ENCODE measurements around the gene KRT74. TPM values are rescaled to one million over a fixed set of nuclear protein-coding genes. Genes with fewer than 3 reads are reported as not detected.

The KRT74 gene
- total and polyA plus RNA-seq, 9 of the 15 experiments (the other 6 are each of a cell fraction or from before 2014, with no cell fraction given) = not detected

- FAIRE-seq = no peak
- Histone ChIP-seq H3K79me2 (ENCODE audit: control insufficient read depth, insufficient read depth, low read length) (no peaks in the 10 kb centered on the region), H3K4me3 (no peak overlapping the region), H3K36me3 (ENCODE audit: control insufficient read depth, insufficient read depth, low read length) (no peaks in the 10 kb centered on the region), H2AFZ (ENCODE audit: low read depth, low read length) (no peak overlapping the region), H3K9me1 (ENCODE audit: control insufficient read depth, insufficient read depth, low read length) (no peaks in the 10 kb centered on the region), H4K20me1 (replicated peaks; ENCODE audit: control insufficient read depth, insufficient read depth, low read length) (peaks cover 9% of the 10 kb centered on the region; the same call in 1 of the 2 replicates), H3K9ac (ENCODE audit: insufficient read depth in 1 of 2, low read depth in 2 of 2, low read length in 2 of 2) (no peak overlapping the region), H3K27ac (ENCODE audit: extremely low read depth, low read depth, low read length) (no peak overlapping the region), H3K27me3 (ENCODE audit: control insufficient read depth in 2 of 2, insufficient read depth in 2 of 2, low read length in 2 of 2) (peaks cover 3 to 44% of the 10 kb centered on the region in 2 experiments; a peak in 2 of 5 replicates), H3K9me3 (replicated peaks; ENCODE audit: control insufficient read depth, insufficient read depth, low read depth, low read length) (no peaks in the 10 kb centered on the region), H3K4me1 (replicated peaks in 1 of 2; ENCODE audit: control insufficient read depth in 2 of 2, insufficient read depth in 2 of 2, low read length in 2 of 2) (no peaks in the 10 kb centered on the region), H3K4me2 (ENCODE audit: insufficient read depth, low read length) (no peak overlapping the region)
- intact Hi-C loops (cut with micrococcal nuclease) = no loop called here
- ChIA-PET POLR2A (interaction anchor here (0.5 to 1.3 kb wide), 2 partner anchors 9 to 123 kb away, joined by 4 to 7 read pairs; partner anchors contain the start of gene KRT71), CTCF (ENCODE audit: low intra/inter-chr PET ratio) (interaction anchor here (0.6 to 0.7 kb wide), 2 partner anchors 324 to 326 kb away, joined by 3 read pairs; no protein-coding TSS in a partner anchor)
- in situ Hi-C loops (cut with MboI) = no loop called here
- peak; percentile 76 for ATAC-seq
- TF ChIP-seq ETV1 (tag; conservative IDR thresholded peaks at IDR 0.05; ENCODE audit: low read depth) (peak; percentile 42; the same call in 1 of the 2 replicates), CTCF (IDR thresholded peaks at IDR 0.05 in 2 of 3, conservative IDR thresholded peaks at IDR 0.05 in 1 of 3; ENCODE audit: insufficient read depth in 2 of 3, low read depth in 1 of 3, low read length in 3 of 3) (peak in 2 of 3 experiments; percentile 4 to 57; a peak in 3 of 6 replicates), GATAD2A (IDR thresholded peaks at IDR 0.05) (no peak), ZZZ3 (IDR thresholded peaks at IDR 0.05) (no peak)
- TF ChIP-seq, protein P1, sequence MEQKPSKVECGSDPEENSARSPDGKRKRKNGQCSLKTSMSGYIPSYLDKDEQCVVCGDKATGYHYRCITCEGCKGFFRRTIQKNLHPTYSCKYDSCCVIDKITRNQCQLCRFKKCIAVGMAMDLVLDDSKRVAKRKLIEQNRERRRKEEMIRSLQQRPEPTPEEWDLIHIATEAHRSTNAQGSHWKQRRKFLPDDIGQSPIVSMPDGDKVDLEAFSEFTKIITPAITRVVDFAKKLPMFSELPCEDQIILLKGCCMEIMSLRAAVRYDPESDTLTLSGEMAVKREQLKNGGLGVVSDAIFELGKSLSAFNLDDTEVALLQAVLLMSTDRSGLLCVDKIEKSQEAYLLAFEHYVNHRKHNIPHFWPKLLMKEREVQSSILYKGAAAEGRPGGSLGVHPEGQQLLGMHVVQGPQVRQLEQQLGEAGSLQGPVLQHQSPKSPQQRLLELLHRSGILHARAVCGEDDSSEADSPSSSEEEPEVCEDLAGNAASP (IDR thresholded peaks at IDR 0.05) = no peak
- WGBS (ENCODE audit: insufficient coverage, low coverage, missing lambda C conversion rate) = 2% methylated on average over 17 of the region's 17 CpGs
- DNase-seq (ENCODE audit: extremely low read depth in 1 of 4, low spot score in 3 of 4) = peak; percentile 6 to 25 (median 20)
- BruUV-seq (replicated peaks) = no TSS peak
Observed at GRCh38 chr12:52543985-52544883, 29.4 kb downstream of the KRT74 start.
